ENCODE measurements around the gene MTERF2.
A peak's percentile ranks its signal among the peaks of the same experiment; 100 is the strongest.

The MTERF2 gene

DNA sequence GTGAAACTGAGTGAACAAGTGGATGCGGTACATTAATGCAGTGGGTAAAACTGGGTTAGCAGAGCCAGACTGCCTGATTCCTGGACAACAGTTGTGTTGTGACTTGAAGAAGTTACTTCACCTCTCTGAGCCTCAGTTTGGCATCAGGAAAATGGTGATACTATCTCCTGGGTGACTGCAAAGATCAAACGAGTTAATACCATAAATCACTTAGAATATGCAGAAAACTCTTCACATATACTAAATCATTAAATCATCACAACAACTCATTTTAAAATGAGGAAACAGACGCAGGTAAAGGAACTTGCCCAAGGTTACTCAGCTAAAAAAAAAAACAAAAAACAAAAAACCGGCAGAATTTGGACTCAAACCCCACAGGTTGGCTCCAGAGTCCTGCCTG, 811 bp downstream of the MTERF2 start:
- DNase-seq, result no peak

DNA sequence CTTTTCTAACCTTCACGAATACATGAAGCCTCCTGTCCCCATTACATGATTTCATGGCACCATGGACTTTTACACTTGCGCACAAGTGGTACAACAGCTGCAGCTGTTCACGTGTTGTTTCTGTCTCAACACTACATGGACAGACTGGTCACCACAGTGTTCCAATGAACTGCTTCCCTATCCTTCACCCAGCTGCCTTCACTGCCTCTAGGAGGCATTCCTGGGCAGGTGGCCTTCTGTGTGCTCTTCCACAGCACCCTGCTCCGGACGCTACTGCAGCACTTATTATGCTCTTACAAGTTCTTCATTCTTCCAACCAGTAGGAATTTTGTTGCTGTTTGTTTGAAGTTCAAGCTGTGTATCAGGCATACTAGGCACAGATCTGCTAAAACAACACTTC, 1.5 kb downstream of the MTERF2 start:
- no peak for DNase-seq

DNA sequence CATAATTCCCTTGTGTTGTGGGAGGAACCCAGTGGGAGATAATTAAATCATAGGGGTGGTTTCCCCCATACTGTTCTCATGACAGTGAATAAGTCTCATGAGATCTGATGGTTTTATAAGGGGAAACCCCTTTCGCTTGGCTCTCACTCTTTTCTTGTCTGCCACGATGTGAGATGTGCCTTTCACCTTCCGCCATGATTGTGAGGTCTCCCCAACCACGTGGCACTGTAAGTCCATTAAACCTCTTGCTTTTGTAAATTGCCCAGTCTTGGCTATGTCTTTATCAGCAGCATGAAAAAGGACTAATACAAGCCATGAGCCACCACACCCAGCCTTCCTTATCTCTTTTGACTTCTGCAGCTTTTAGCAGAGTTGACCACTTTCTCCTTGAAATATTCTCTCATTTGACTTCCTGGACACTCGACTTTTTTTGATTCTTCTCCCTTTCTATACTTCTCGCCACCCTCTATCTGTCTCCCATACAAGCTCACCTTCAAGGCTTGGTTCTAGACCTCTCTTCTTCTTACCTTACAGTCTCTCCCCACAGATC, 2.3 kb downstream of the MTERF2 start:
- no peak for DNase-seq

DNA sequence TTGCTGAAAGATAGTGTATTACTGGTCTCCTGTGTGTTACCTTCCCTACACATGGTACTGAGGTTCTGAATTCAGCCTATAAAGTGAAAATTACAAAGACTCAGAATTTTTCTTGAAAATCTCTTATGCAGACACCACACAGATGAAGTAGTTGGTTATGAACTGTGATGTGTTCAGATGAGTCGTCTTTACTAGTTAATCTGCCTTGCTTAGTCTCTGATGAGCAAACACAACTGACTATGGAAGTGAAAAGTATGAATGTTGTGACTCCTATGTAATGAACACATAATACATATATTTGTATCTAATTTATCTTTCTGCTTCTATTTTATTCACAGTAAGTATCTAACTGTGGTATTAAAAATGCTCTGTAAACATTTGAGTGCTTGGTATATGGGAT, 4.7 kb downstream of the MTERF2 start:
- no peak for DNase-seq

DNA sequence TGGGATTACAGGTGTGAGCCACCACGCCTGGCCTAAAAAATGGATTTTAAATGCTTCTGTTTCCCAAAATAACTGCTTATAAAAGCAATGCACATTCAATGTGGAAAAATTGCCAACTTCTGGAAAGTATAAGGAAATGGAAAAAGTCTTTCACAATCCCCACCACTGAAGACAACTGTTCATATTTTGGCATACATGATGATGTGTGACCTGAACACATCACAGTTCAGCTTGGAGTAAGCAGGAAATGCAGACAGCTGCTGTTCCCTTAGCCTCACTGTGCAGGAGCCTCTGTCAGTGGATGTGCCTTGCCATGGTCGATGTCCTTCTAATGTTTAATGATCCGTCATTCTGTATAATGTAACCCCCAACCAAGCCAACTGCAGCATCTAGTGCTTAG, 5.2 kb downstream of the MTERF2 start:
- no peak for DNase-seq

DNA sequence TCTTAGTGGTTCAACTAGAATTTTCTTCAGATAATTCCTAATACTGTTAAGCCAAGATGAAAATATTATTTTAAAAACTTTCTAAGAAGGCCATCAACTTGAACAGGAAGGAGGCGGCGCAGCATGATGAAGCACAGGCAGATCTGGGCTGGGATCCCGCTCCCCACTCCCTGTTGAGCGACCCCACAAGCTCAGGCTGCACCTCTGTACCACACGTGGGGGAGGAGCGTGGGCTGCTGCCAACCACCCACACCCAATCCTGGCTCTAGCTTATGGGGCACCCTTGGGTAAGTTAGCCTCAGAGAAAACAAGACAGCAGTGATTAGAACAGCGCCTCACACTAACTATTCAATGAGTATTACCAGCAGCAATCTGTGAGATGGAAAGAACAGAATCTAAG, 6.0 kb downstream of the MTERF2 start:
- no peak for DNase-seq

DNA sequence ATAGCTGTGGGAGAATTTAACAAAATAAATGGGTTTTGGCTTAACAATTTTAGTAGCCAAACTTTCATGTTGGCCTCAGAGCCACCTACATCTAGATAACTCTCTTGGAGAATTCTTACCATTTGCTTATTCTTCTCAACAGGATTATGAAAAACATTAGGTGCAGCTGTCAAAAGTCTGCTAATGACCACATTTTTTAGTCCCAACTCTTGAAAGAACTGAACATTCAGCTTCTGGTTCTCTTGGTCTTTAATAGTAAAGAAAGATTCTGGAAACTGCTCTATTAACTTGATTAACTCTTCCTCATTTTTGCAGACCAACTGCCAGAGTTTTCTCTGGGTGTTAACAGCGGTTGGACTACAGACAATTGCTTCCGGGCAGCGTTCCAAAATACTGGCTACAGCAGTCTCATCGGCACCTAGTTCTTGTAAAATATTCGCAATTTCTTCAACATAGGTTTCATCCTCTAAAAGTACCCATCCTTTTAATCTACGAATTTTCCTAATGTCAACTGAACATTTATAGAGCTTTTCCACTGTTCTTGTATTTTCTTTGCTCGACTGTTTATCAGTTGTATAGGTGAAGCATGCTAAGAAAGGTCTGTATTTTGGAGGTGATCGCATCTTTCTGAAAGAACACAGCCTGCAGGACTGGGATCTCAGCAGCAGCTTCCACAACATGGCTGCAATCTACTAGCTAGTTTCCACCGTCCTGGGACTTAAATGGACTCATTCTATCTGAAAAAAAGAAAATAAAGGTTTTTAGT, 8.7 kb downstream of the MTERF2 start:
- DNase-seq, result peak; percentile 12

DNA sequence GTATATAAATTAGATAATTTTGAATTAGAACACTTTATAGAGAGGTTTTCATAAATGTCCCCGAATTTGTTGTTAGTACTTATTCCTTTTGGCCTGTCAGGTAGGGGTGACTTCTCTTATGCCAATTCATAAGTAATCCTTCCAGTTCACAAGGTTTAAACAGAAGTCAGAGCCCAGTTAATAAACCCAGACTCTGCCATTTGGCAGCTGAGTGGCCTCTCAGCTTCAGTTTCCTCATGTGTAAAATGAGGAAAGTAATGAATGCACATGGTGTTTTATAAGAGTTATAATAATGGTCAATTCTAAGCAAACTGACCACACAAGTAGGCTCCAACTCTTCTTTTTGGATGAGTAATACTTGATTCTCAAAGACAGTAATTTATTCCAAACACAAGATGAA, 10.3 kb downstream of the MTERF2 start:
- no peak for DNase-seq

DNA sequence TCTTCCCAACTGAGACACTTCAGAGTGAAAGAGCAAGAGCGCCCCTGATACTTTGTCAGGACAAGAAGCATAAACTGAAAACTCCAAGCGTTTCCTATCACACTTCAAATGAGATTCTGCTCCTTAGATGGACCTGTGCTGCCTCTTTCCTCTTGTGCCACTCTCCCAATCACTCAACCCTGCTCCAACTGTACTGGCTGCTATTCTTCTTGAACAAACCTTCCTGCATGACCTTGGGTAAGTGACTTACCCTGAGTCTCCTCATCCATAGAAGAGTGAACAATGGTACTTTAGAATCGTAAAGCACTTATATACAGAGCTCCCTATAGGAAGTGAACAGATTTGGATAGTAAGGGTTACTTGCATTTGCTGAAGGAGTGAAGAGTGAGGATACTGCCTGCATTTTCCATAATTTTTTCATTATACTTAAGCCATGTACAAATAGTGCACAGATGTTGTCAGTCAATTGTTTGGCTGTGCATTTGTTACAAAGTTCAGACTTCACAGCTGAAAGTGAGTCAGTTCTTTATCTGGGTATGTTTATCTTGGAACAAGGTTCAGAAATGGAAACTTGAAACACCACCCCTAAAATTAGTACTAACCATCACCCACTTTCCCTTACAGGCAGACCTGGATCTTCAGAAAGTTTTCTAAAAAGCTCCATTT, 10.8 kb downstream of the MTERF2 start:
- no peak for DNase-seq

DNA sequence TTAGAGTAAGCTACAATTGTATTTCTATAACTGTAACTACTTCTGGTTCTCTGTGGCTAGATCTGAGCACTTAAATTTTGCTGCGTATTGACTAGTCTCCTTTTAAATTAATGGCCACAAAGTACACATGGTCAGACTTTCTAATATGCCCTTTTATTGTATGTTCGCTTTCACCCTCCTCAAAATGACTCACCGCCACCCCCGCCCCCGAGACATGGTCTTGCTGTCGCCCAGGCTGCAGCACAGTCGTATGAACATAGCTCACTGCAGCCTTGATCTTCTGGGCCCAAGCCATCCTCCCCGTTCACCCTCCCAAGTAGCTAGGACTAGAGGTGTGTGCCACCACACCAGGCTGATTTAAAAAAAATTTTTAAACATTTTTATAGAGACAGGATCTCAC, 11.8 kb downstream of the MTERF2 start:
- no peak for DNase-seq

DNA sequence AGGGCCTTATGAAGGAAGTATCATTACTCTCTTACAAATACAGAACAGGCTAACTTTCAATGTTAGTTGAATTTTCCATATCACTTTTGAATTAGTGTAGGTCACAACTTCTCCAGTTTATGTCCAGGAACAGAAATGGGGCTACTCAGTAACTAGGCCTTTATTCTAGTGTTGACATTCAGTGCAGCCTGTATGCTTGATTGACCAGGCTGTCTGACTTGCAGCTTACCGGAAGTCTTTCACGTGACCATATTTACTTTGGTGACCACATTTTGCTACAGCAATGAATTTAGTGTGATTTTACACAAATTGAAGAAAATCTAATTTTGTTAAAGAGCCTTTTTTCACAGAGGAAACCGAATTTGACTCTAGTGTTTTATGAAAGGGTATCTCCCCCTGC, 12.4 kb downstream of the MTERF2 start:
- DNase-seq, result no peak

DNA sequence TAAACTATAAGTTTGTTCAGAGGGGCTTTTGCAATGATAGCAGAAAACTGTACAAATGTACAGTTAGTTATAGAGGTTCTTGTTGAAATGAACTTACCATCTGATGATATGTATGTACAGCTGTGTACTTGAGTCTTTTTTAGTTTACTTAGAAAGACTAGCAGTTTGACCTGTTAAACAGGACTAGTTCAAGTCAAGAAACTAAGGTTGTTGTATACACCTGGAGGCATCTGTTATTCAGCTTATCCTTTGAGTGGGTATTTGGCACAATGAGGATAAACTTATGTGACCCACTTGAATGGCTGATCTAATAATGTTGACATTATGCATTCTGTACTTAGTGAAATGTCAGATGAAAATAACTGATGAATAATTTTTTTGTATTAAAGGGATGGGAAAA, 13.4 kb downstream of the MTERF2 start:
- DNase-seq, result no peak

DNA sequence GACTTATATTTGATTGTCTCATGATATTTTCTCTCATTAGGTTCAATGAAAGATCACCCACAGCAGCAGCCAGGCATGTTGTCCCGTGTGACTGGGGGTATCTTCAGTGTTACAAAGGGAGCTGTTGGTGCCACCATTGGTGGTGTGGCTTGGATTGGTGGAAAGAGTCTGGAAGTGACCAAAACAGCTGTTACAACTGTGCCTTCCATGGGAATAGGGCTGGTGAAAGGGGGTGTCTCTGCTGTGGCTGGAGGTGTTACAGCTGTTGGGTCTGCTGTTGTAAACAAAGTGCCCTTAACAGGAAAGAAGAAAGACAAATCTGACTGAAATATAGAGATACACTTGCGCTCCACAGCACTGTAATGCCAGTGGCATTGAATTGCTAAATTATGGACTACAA, 15.9 kb downstream of the MTERF2 start:
- DNase-seq, result no peak

DNA sequence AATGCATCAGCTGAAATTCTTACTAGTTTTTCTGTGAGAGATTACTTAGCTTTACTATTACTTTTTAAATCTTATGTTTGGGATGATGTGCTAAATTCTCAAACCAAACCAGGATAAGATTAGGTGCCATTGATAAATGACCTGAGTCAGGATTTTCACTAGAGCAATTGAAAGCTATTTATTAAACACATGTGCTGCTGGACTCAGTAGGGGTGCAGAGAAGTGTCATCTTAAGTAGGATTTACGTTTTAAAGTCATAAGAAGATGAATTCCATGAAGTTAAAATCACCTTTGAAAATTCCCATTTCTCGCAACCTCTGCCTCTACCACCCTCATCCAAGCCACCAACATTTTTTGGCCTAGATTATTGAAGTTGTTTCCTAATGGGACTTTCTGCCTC, 22.4 kb downstream of the MTERF2 start:
- no peak for DNase-seq

DNA sequence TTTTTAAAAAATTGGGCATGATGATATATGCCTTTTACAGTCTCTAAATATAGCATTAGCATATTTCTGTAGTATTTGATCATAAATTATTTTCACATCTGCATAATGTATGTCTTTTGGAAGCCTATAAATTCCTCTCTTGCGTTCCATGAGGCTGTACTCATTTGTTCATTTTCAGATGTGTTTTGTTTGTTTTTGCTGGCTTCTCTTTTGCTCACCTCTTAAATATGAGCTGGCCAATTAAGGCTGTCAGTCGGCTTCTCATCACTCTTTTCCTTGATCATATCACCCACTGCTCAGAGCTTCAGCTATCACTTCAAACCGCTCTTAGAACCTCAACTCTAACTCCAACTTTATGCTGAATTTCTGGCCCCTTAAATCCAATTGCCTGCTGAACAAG, 24.7 kb downstream of the MTERF2 start:
- DNase-seq, result no peak

DNA sequence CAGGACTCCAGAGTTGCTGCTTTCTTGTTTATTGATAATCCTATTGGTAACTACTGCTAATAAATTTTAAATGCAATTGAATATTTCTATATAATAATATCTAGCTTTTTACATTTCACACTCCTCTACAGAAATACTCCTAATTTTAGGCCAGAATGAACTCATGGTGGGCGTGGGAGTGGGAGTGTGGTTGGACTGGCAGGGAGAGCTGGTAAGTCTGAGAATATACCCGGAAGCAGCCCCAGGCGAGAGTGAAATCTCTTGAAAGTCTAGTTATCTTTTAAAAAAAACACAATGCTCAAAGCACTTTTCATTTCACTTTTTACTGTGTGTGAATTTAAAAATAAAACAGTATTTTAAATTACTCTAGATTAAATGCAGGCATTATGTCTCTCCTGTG, 26.5 kb downstream of the MTERF2 start:
- no peak for DNase-seq

DNA sequence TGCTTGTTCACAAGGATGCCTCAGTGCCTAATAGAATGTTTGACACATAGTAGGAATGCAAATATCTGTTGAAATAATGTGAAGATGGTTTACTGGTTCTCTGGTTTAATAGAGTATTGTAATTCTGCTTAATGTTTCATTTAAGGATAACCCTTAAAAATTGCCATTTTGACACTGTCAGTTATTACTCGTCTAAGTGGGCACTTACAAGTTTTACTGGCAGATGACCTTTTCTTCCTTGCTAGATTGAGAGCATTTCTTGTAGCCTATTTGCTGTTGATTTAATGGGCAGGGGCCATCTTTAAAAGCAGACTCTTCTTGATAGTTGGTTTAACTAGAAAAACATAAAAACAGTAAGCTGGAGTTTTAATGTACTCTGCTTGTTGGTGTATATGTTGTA, 29.4 kb downstream of the MTERF2 start:
- DNase-seq, result no peak

DNA sequence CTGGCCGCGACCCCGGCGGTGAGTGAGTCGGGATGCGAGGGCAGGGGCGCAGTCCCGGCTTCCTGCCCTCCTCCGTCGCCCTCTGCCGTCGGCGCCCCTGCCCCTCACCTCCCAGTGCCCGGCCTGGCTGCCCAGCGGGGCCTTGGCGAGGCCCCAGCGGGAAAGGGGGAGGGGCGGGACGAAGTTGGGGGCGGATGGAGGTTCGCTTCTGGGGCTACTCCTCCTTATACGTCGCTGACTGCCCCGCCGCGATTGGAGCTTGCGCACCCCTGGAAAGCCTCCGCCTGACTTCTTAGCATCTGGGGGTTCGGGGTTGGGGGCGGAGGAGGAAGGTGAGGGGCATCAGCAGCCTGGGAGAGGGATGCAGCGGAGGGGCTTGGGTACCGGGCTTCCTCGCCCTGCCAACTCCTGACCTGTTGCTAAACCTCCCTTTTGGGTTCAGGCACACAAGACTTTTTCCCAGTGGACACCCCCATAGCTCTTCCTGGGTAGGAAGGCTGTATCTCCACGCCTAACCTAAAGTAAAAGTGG, 30.8 kb downstream of the MTERF2 start:
- no peak for DNase-seq

DNA sequence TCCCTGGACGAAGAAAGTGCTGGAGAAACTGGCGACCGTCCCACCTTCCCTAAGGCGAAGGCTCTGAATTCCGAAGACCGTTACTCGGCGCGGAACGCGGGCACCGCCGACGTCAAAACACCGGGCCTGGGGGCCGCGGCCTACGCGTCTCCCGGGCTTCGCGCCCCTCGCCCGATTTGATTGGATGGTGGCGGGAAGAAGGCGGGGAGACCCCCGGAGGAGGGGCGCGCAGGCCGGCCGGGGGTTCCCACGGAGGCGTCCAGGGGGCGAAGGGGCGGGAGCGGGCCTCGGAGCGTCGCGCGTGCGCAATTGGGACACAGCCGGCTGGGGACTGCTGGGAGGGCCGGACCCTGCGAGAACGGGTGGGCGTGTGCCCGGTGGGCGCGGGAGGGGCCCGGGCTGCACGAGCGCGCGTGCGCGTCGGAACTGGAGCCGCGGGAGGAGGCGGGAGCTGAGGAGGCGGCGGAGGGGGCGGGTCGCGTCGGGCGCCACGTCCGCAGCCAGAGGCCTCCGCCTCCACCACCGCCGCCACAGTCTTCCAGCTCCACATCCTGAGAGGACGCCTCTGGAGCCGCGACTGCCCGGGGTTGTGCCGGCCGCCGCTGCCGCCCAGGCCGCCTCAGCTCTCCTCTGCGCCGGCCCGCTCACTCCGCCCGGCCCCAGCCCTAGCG, 31.4 kb downstream of the MTERF2 start, which contains the start of gene TMEM263:
Gene TMEM263 (plus strand): TSS at position 531 of the 671 bp plus-strand sequence. CDS start 11,210 bp downstream, outside the sequence.
- DNase-seq, result peak; percentile 97

DNA sequence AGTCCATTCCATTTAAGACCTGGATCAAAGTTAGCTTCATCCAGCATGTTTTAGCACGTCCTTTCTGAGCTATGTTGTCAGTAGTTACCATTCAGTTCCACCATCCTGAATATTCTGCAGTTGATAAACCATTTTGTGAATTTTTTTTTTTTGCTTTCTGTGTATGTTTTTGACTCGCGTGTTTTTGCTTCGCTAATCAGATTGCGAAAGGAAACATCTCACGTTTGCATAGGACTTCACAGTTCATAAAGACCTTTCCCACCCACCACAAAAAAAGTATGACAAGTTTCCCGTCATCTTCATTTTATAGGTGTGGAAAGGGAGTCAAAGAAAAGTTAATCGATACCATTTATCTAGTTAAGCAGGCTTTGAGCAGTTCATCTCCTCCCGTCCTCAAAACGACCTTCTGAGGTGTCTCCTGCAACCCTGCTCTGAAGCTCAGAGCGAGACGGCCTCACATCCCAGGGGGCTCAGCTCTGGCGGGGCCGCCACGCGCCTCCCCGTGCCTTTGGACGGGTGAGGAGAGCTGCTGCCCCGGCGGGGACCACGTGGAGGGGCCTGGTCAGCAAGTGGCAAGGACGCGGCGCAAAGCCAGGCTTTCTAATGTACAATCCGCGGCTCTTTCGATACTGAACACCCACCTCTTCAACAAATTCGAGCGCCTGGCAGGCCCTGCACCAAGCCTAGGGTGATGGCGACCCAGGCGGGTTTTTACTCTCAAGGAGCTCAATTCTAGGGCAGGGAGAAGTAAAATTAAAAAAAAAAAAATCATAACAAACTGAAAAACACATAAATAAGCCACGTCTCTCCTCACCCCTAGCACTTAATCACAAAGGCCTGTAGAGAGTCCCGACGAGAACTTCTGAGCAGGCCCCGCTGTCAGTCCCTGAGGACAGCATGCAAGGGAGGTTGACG, 32.2 kb downstream of the MTERF2 start:
- DNase-seq, result no peak

DNA sequence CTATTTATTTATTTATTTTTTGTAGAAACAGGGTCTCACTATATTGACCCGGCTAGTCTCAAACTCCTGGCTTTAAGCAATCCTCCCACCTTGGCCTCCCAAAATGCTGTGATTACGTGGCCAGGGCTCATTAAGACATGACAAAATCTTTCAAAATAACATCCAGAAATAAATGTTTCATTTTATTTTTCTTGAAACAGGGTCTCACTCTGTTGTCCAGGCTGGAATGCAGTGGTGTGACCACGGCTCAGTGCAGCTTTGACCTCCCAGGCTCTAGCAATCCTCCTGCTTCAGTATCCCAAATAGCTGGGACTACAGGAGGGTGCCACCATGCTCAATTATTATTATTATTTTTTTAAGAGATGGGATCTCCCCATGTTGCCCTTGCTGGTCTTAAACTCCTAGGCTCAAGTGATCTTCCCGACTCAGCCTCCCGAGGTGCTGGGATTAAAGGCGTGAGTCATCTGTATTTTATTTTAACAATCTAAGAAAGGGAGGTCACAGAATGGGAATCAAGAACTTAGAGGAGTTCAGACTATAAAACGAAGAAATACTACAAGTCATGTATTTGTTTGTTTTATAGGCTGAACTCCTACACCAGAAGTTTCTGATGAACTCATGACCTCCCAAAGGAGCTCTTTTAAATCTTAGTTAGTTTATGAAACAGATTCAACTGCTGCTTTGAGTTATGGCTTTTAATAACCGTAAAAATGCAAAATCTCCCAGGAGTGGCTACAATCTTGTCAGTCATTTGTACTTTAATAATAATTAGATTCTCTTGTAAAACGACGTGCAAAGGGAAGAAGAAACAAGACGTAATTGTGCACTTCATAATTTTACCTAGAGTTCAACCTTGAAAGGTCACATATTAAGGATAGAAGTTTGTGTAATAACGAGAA, 33.3 kb downstream of the MTERF2 start:
- DNase-seq, result no peak
